CD4-positive, alpha-beta T cell treated with Interleukin-15 for 1 hour (primary cell): ENCODE data around the gene DDRGK1.

Experiments
- DNase-seq: peaks from one replicate; pipeline ENCODE4 v3.0.0-alpha.2; 2020

The DDRGK1 gene

DNA sequence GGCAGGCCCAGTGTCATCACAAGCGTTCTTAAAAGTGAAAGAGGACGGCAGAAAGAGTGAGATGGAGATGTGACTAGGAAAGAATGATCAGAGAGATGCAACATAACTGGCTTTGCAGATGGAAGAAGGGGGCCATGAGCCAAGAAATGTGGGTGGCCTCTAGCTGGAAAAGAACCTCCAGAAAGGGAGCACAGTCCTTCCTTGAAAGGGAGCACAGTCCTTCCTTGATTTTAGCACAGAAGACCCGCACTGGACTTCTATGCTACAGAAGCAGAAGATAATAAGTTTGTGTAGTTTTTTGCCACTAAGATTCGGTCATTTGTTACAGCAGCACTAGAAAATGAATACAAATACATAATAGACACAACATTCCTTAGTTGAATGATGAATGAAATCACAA, 24.2 kb downstream of the DDRGK1 start:
- DNase-seq = no peak

DNA sequence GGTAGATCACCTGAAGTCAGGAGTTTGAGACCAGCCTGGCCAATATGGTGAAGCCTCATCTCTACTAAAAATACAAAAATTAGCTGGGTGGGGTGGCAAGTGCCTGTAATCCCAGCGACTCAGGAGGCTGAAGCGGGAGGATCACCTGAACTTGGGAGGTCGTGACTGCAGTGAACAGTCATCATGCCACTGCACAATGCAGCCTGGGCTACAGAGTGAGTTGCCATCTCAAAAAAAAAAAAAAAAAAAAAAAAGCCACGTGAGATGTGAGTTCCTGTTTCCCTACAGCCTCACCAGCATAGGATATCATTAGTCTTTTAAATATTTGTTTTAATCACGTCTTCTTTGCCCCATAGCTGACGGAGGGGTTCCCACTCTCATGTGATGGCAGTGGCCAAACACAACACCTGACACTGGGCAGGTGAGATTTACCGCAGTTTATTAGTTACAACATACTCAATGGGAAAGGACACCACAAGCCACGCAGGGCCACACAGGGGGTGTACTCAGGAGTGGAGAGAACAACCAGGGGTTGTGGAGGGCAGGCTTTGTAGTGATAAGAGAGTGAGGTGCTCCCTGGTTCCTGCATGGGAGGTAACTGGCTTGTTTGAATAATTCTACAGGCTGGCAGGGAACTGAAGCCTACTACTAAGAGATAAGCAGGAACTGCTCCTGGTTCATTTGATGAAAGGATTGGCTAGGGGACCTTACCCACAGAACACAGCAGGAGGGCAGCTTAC, 26.6 kb downstream of the DDRGK1 start:
- no peak for DNase-seq

DNA sequence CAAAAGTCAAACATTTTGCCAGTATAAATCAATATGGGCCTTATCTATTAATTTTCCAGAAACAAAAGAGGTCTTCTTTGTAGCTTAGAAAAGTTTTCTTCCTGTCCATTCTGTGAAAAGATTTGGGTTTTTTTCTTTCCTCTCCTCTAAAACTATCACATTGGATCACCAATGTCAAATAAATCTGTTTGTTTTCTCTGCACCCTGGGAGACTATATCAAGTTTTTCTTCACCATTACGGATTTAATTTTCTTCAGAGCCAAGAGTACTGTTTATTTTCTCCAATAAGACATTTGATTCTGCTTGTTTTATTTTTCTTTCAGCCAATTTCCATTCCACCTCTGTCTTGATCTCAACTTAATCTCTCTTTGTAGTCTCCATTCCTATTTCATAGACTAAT, 29.2 kb downstream of the DDRGK1 start:
- DNase-seq = no peak

DNA sequence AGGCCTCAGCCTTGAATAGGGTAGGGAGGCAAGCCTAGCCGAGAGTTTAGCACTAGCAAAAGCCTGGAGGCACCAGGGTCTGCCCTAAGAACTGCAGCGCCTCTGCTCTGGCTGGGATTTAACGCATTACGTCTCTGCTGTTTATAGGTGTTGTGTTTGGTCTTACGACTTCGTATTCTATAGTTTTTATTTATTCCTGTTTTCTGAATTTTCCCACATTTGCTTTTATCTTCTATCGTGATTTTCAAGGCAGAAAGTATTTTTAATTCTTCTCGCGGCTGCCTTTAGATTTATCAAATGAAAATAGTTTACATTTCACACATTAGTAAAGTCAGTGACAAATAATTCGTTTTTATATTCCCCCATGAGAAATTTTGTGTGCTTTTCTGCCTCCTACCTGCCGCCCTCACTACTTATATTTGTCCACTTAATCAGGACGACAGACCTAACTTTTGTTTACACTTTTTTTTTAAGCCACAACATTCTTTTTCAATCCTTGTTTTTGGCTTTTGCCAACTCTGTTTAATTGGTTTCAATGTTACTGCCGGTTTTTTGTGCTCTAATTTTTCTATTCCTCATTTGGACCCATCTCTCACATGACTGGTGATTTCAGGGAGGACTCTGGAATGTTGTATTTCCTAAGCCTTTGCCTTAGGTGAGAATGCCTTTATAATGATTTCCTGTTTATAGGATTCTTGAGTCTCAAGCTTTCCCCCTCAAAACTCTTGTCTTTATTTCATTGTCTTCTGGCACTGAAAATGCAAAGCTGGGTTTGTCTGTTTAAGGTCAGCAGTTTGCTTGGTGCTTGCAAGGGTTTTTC, 29.8 kb downstream of the DDRGK1 start:
- DNase-seq = no peak

DNA sequence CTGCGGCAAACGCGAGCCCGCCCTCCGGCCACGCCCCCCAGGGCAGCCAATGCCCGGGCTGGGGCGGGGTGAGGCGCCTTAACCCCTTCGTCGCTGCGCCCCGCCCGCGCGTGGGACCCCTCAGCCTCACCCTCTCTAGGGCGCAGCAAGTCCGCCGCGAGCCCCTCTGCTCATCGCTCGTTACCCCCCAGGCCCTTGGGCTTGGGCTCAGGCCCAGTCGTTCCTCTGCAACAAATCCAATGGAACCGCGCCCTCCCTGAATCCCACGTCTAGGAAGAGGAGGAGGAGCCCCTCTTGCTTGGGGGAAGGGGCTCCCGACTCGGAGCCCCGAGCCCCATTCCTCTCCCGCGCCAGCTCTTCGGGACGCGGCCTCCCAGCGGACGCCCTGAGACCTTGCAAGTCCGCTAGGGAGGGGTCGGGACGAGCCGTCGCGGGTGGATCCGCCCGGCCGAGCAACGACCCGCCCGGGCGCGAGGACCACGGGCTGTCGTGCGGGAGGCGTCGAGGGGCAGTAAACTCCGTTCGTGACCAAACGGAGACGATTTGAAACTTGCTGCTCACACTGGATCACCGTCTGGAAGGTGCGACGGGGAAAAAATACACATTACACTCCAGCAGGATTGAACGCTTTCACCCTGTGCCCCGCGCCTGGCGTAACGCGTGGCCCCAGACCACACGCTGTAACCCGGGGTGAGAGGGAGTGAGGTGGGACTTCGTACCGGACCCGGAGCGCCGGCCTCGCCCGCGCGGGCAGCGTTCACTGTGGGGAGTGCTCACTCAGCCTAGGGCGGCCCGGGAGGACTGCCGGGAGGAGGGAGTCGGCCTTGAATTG, 30.7 kb downstream of the DDRGK1 start:
- peak; percentile 89 for DNase-seq

DNA sequence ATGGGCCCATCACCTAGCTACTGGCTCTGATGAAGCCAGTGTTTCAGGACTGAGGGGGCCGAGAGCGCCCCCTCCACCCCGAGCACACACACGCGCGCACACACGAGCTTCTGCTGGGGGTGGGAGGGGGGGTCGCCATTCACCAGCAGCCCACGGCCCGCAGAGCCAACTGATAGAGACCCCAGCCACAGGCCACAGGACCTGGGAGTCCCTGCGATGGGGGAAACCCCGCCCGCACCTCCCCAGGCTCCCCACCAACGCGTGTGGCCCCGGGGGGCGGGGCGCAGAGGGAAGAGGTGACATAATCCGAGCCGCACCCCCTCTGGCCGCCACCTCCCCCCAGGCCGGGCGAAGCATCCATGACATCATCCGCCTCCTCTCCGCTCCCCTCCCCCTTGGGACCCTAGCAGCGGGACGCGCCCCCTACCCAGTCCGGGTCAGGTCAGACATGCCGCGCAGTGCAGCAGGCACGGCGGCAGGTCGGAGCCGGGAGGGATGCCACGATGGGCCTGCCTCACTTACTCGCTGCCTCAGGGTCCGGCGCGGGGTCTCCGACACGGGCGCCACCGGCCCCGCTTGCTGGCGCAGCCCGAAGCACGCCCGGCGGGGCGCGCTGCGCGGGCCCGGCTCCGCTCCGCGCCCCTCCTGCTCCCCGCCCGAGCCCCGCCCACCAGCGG, 31.4 kb downstream of the DDRGK1 start, which contains the start of gene LZTS3:
LZTS3 (minus strand) TSS at position 617 of the 677 bp plus-strand sequence. CDS start 6,386 bp downstream, outside the sequence.
- peak; percentile 93 for DNase-seq

DNA sequence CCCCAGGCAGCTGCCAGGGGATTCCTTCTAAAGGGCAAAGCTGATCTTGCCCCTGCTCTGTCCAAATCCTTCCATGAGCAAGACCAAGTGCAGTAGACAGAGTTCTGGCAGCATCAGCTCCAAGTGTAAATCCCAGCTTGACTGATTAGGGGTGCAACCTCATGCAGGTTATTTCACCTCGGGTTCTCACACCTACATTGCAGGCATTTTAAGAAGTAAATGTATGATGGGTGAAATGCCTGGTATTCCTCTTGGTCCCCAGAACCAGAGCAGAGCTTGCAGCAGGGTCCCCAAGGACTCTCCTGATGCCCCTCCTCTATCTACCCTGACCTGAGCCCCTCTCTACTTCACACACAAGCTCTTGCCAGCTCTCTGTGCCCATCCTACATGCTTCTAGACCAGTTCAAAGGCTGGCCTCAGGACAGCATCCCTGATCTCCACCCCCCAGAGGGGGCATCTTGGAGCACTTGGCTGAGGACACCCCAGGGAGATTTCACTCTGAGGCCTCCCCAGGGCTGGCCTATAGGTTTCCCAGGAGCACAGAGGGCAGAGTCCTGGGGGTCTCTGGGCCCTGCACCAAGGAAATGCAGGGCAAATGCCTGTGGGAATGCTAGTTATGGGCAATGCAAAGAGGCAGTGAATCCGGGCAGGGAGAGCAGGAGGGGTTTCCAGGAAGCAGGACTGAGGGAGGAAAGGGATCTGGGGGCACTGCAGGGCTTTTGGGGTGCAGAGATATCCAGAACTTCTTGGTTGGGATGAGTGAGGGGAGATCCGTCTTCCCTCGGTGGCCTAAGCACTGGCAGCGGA, 32.2 kb downstream of the DDRGK1 start:
- no peak for DNase-seq

DNA sequence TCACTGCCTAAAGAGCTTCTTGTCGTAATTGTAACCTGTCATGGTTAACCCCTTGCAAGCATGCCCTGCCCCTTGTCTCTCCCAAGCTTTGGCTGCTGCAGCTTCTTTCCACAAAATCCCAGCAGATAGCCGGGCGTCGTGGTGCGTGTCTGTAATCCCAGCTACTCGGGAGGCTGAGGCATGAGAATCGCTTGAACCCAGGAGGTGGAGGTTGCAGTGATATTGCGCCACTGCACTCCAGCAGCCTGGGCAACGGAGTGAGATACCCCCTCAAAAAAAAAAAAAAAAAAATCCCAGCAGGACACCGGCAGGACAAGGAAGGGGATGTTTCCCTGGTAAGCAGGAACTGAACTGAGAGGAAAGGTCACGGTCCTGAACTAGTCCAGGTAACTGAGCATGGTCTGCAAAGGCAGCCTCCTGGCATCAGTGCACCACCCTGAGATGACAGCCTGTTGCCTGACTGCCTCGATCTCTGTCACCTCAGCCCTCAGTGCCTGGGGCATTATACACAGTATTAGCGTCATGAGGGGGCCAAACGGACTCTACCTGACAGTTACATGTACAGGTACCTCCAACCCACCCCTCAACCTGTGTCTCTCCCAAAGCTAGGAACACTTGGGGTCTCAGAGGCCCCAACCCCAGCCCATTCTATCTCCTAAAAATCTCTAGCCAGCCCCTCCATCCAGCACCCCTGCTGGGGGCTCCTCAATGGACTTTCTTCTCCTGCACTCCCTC, 32.9 kb downstream of the DDRGK1 start:
- no peak for DNase-seq

DNA sequence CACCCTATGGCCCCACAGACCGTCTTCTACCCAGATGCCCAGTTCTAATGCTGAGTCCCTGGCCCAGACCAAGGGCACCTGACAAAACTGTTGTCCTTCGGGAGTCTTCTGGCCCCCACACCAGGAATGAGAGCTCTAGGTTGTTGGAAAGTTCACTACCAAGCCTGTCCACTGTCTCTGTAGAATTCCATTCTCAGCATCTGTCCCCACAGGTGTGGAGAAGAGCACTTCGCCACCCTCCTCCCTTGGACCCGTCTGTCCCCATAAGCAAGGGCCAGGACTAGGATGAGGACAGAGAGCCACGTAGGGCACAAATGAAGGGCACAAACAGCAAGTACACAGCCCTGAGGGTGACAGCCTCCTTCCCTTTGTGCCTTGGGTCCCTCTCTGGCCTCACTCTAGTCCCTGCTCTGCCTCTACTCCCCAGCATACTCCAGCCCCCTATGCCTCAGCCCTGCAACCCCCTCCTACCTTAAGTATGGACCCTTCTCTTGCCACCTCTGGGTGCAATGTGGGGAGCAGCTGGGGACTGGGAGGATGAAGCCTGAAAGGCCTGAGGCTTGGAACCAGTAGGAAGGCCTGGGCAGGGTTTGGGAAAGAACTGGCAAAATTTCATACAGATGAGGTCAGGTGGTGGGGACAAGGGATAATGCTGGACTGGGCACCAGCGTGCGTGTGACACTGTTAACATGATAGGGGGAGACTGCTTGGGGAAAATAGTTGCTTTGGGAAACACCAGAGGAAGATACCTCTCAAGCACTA, 35.5 kb downstream of the DDRGK1 start:
- no peak for DNase-seq

DNA sequence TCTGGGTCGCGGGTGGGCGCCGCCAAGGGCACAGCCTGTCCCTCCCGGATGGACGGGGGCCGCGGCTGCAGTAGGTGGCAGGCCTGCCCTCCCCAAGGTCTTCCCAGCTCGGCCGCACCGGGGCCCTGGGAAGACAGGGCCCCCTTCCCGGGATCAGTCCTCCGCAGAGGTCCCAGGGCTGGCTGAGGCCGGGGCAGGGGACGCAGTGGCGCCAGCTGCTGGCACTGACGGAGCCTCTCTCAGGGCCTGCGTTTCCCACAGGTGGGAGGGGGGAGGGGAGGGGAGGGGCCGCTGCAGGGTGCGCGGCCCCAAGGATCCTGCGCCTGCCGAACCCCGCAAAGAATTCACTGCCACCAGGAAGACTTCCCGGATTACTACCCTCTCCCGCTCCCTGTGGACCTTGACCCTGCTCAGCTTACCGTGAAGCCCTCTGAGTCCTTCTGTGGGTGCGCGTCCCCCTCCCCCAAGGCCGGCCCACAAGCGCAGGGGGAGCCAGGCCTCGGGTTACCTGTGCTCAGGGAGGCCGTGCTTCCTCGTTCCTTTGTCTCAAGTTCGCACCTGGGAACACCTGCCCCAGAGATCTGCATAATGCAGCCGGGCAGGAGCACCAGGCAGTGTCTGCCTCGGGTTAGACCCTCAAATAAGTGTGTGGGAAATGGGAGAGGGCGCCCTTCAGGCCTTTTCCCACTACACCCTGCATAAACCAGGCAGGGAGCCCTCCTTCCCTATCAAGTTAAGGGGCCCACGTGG, 36.2 kb downstream of the DDRGK1 start:
- DNase-seq = no peak

DNA sequence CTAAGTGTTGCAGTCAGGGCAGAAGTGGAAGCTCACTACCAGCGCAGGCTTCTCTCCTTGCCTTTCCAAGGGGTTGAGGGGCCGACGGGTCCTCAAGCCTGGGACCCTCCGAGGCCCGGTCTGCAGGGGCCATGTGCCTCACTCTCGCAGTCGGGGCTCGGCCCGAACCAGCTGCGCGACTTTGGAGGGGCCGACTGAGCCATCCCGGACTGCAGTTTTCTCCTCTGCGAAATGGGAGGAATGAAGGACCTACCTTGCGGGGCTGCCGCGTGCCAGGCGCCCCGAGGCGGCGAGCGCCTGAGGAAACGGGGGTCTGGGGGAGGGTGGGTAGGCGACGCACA, 36.8 kb downstream of the DDRGK1 start:
- DNase-seq = no peak

DNA sequence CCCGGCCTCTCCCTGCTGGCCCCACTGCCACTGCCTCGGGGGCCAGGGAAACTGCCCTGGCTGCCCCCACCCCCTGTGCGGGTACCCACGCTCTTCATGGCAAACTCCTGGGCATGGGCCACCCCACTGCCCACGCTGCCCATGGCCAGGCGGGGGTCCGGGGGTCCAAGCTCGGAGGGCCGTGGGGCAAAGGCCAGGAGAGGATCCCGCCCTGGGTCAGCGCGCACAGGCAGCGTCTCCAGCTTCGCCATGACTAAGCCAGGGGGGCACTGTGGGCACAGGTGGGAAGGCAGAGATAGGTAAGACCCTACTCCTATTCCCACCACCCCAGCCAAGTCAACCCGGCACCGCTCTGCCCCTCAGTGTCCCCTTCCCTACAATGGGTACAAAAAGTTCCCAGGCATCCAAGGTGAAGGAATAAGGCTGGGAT, 37.6 kb downstream of the DDRGK1 start:
- DNase-seq = no peak

DNA sequence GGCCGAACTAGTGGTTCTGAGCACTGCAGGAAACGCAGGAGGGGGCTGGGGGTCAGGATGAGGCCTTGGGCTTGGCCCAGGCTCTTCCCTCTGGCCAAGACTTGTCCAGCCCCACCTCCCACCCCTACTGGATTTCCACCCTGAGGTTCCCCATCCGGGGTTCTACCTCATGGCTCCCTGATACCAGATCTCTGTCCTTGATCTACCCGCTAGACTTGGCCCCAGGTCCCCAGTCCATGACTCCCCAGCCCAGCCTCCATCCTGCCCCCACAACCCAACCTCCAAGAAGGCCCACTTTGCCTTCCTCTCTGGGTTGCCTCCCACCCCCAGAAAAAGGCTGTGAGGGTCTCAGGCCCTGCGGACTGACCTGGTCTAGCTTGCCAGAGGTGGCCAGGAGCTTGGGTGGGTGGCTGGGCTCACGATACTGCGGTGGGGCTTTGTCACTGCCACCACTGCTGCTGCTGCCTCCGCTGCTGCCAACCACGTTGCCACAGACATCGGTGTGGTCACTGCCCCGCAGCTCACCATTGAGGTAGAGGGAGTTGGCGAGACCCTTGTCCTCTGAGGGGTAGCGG, 38.1 kb downstream of the DDRGK1 start:
- DNase-seq = no peak

DNA sequence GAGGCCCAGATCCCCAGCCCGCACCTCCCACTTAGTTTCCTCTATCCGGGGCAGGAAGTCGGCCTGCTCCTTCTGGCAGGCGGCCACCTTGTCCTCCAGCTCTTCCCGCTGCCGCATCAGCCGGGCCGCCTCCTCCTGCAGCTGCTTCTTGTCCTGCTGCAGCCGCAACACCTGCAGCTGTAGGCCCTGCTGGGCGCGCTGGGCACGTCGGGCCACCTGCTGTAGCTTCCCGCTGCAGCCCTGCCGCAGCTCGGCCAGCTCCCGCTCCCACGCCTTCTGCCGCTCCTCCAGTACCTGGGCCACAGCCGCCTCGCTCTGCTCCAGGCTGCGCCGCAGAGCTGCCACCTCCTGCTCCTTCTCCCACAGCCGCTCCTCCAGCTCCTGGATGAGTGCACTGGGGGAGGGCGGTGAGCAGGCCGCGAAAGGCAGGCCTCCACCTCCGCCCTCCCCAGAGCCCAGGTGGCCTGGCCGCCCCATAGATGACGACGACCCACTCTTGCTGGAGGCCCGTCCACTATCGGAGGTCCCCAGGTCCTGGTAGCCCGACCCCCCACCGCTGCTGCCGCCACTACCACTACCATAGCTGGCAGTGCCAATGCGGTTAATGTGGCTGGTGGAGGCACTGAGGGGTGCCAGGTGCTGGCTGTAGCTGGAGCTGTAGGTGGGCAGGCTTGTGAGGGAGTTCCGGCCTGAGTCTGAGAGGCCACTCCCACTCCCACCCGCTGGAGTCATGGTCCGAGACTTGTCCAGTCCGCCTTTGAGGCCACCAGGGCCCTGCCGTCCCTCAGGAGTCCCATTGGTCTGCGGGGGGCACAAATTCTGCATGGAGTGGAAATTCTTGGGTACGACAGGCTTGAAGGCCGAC, 38.8 kb downstream of the DDRGK1 start:
- no peak for DNase-seq

DNA sequence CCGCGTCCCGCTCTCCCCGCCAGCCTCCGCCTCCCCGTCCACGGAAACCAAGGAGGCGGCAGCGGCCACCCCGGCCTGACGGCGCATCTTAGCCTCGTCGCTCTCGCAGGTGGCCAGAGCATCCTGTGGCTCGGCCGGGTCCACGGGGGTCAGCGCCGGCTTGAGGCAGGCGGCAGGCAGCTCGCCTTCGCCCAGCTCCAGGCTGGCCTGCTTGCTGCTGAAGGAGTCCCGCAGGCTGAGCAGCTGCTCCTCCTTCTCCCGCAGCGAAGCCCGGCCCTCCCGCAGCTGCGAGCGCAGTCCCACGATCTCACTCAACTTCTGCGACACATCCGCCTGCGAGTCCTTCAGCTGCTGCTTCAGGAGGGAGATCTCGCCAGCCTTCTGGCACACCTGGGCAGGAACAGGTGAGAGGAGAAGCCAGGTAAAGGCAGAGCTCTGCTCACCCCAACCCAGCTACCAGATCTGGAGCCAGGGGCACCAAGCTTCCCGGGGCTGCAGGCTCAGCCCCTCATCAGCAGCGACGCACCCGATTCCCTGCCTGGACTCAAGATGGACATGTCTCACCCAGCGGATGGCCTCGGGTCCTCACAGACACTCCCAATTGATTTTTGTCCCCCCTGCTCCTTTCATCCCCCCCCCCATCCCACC, 39.6 kb downstream of the DDRGK1 start:
- DNase-seq = no peak

DNA sequence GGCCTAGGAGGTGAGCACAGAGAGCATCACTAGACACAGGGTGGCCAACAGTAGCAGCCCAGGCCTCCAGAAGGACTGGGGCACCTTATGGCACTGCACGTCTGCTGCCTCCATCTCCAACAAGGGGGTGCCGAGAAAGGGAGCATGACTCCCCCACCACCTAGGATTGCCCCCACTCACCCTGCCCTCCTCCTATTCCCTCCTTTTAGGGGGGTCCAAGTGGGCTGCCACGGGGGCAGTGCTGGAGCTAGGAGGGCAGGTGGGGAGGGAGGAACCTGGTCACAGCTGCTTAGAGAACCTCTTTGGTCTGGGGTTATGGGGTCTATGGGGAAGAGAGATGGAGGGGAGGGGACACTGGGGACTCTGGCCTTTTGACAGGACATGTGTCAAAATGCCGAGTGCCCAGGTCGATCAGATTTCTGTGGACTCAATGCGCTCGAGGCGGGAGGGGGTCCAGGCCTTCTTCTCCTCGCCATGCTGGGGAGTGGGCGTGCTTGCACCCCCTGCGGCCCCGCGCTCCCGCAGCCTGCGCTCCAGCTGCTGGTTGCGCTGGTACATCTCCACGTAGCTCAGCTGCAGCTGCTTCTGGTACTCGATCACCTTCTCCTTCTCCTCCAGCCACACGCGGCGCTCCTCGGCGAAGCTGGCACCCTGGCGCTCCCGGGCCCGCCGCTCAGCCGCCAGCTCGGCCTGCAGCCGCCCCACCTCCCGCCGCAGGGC, 40.3 kb downstream of the DDRGK1 start:
- DNase-seq = no peak
